ENCODE data around the gene TMEM109.
"Not testable (repeated sequence)": the region's sequence is repeated elsewhere in the genome, so short reads cannot be mapped to it uniquely, and the experiment has no call there.

The TMEM109 gene

DNA sequence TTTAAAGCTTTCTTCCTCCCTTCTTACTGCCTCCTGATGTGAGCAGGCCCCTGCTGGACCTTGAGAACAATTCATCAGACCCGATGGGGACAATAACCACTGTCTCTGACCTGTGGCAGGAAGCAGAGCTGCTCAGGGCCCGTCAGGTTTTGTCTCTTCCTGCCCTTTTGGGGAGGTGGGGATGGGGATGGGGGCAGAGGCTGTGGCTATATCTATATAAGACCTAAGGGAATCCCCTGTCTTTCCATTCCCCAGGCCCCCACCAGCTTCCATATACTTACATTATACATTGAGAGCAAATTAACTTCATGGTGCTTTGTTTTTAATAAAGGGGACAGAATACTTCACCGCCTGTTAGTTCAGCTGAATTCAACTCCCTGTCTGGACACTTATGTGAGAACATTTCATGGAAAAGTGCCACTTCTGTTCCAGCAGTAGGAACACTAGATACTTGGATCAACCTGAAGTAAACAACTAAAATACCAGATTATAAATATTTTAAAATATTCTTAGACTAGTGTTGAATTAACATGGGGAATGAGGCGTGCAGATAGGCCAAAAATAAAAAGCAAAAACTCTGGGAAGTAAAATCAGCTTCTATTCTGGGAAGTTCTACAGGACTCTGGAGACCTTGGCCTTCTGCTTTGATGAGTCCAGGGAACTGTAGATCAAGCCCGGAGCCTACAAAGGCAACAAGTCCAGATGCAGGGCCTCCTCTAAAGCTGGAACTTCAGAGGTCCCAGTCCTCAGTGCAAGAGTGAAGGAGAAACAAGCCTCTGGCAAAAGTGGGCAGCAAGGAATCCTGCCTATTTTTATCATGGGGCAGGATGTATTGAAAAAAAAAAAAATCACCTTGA lies 35.5 kb upstream of the TMEM109 start:
- DNase-seq (ENCODE audit: low read depth): no peak

DNA sequence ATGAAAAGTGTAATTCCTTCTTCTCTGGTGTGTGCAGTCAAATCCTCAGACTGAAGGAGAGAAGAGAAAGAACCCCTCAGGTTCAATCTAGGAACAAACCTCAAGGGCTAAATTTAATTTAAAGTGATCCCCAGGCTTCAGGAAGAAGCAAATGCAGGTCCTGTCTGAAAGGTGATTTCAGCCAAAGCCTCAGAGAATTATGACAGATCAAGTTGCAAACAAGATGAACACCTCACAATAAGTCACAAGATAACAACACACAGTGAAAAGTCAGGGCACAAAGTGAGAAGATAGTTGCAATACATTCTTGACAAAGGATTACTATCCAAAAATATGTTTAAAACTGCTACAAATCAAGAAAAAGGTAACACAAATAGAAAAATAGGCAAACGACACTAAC lies 34.9 kb upstream of the TMEM109 start:
- no peak for DNase-seq (ENCODE audit: low read depth)

DNA sequence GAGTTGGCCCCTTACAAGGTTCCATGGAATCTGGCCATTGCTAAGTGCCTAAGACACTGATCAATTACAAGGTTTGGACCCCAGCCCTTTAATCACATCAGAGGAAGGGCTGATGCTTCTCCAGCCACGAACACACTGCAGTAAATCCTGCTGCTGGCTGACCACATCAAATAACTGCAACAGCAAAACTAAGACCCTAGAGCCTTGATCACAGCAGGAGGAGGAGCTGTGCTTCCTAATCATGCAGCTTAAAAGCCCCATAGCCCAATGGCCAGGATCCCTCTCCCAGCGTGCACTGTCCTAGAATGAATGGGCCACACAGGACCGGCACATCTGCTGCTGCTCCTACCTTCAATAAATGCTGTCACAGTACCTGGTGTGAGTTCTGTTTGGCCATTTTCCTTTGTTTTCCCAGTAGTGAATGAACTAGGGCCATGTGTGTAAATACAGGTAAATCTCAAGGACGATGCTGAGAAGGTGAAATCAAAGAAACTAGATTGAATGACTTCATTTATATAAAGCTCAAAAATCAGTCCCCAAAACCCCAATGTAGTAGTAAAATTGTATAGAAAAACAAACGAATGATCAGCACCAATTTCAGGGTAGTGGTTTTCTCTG lies 33.9 kb upstream of the TMEM109 start:
- DNase-seq (ENCODE audit: low read depth): no peak

DNA sequence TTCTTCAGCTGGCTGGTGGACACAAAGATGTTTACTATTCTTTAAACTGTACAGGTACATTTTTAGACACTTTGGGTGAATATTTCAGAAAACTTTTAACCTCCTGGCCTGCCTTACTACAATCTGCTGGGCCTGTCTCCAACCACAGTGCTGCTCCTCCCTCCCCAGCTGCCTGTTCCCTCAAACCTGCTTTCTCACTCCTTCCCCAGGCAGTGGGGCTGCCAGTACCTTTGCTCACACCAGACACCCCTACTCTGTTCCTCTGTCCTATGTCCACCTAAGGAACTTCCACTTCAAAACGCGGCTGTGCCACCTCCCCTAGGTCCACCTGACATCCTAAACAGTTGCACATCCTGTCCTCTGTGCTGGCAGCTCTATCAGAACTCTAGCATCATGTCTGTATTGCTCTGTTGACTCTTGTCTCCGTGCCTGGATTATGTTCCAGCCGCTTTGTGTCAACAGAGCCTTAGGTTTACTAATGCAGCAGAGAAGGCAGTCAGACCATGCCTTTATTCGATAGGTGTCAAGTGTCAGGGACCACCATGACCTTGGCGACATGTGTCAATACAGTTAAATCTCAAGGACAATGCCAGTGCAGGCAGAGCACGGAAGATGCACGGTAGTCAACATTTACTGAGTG lies 33.2 kb upstream of the TMEM109 start:
- no peak for DNase-seq (ENCODE audit: low read depth)

DNA sequence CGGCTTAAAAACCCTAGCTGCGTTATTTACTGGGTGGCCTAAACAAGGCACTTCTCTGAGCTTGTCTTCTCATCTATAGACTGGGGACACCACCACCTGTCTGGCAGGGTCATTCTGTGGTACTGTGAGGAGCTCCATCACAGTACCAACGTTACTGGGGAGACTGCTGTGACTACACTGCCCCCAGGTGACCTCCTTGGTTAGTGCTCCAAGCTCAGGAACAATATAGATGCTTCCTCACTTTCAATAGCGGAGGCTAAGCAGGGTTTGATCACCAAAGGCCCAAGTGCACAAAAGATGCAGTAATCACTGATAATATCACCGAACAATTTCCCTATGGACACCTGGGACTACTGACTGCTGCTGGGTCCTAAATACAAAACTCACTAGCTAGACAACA lies 26.4 kb upstream of the TMEM109 start:
- peak; percentile 20 for DNase-seq (ENCODE audit: low read depth)

DNA sequence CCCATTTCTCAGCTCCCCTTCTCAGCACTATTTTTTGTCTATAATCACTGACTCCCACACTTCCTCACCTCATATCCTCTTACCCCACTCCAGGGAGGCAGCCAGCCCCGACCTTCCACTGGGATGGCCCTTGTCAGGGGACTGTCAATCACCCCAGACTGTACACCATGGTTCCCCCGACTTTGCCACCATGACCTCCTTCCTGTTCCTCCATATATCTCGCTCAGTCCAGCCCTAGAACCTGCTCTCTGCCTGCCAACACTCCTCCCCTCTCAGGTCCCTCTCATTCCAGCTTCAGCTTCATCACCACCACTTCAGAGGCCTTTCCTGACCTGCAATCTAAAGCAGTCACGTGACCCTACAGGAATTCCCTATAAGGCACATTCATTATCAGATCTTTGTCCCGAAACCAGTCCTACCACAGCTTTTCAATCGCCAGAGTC lies 24.1 kb upstream of the TMEM109 start:
- DNase-seq (ENCODE audit: low read depth): no peak

DNA sequence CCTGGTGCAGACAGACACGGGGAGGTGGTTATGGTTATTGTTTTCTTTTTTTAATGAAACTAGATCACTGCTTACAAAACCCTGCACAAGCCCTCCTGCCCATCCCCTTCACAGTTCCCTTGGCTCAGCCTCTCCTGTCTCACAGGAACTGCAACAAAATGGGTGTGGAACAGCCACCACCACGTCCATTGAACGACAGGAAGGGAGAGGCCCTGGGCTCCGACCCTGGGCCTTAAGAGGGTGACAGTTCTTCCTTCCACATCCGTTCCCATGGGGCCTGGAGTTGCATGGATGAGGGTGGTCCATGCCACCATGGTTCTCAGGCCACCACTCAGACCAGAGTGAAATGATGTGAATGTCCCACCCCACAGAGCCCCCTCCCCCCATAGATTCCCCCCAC lies 23.3 kb upstream of the TMEM109 start:
- no peak for DNase-seq (ENCODE audit: low read depth)

DNA sequence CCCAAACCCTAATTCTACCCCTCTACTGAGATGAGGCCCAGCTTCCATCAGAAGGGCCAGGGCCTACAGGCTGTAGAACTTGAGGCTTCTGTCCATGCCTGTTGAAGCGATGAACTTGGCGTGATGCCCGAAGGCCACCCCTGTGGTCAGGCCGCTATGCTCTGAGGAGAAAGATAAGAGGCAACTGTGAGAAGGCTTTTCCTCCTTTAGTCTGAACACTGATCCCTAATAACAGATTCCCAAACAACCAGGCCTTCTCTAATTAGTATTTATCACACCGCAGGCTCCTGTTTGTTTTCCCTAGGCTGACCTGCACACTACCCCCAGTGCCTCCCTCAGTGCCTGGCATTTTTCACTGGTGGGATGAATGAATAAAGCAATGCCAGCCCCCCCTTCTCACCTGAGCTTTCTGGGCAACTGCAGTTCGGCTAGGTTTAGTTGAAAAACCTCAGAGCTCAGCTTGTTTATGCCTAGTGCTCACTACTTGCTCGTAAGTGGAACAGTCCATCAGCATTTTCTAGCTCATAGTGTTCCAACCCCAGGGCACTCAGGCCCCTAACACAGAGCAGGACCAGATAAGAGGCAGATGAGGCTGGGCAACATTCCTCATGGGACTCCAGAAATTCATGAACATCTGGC lies 22.7 kb upstream of the TMEM109 start:
- no peak for DNase-seq (ENCODE audit: low read depth)

DNA sequence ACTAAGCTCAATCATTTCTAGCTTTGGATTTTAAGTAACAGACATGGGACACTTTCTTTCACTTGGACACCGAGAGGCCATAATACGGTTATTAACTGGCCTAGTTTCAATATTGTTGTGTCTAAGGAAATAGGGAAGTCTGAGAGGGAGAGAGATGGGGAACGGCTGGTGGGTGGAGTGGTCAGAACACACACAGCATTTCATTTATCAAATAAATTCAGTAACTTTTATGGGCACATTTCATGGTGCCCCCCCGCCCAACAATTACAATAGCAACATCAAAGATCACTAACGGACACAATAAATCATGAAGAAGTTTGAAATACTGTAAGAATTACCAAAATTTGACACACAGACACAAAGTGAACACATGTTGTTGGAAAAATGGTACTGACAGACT lies 18.3 kb upstream of the TMEM109 start:
- no peak for DNase-seq (ENCODE audit: low read depth)

DNA sequence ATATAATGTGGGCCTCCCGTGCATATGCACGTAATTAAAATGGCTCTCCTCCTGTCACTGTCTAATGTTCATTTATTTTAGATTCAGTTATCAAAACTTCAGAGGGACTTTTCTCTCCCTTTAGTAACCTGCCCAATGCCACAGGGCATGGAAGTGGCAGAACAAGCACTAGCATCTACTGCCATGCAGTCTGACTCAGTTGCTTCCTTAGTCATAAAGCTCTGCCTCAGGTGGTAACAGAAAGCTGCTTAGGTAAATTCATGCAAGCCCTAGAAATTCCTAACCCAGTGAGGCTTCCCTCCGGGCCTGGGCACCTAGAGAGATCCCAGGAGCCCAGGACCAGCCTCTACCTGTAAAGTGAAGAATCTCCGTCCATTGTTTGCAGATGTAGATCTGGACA lies 16.5 kb upstream of the TMEM109 start:
- DNase-seq (ENCODE audit: low read depth): no peak

DNA sequence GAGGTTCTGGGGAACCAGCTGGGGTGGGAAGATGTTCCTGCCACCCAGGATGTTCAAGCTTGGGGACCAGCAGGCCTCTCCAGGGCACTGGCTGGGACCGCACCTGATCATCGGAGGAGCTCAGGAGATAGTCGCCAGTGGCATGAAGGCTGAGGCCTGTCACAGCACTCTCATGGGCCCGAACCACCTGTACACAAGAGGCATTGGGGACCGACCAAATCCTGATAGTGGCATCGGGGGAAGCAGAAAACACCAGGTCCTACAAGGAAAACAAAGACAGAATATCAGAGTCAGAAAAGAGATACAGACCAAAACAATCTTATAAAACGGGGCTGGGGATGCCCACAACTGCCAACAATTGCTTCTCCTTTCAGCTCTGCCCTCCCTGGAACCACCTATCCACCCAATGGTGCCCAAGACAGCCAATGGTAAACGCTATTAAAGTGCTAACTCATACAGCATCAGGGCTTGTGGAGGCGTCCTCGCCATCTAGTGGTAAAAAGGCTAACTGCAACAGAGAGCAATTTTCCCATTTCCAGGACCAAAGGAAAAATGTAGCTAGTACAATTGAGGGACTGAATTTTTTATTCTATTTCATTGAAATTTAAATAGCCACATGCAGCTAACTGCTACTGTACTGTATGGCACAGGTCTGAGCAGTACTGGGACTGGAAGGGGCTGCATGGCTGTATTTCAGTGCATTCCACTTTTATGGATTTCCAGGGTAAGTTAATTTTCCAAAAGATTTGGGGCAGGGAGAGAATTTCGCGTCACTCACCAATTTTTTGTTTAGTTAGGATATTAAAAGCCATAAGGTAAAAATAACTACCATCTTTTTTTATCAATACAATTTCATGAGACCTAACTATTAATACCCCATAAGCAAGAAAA lies 14.7 kb upstream of the TMEM109 start:
- no peak for DNase-seq (ENCODE audit: low read depth)

DNA sequence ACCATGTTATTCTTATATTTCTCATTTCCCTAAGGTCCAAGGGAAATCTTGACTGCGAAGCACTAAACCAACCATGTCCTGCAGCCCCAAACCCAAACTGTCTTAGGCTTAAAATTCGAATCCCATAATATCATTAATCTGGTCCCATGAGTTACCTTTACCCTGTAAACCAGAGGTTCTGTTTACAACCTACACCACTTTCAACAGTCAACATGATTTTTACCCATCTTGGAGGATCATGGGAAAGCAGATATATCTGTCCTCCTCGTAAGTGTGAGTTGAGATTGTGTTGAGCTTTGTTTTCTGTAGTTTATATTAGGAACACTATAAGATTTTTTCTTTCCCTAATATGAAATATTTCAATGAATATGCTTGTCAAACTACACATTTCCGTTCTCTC lies 14.0 kb upstream of the TMEM109 start:
- no peak for DNase-seq (ENCODE audit: low read depth)

DNA sequence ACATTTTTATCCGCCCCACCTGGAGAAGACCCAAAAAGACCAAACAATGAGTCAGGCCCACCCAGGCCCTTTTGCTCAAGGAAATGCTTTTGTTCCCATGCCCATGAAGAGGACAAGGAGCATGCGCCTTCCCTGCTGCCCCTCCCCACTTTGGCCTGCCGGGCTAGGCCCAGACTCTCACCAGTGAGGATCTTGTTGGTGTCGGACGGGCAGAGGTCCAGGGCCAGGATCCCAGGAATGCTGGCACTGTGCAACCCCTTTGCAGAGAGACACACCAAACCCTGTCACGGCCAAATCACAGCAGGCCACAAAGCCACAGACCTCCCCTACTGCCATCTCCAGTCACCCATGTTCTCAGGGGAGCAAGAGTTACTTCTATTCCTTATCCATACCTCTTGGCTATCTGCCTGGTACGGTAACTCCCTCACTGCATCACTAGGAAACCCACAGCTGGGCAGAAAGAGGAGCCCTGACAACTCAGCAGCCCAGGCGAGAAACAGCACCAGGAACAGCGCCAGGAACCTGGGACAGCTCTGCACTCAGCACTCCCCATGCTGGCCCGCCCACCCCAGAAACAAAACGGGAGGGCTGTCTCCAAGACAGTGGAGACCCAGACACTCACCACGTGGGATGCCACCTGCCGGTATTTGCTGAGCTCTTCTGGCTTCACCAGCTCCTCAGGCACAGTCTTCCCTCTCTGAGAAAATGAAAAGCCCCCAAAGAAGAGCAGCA lies 13.1 kb upstream of the TMEM109 start:
- DNase-seq (ENCODE audit: low read depth): no peak

DNA sequence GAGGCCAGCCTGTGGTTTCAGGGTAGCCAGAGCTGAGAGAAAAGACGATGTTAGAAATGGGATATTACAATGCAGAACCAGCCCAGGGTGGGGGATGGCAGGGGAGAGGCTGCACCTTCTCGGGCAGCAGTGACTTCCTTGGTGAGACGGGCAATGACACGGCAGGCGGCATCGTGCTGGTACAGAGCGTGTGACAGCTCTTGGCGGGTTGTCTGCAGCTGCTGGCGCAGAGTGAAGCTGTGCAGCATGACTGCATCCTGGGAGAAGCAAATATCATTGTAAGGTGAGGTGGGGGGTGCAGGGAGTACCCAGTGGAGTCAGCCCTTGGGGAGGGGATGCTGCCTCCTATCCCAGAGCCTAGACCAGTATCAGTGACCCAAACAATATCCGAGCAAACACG lies 11.3 kb upstream of the TMEM109 start:
- DNase-seq (ENCODE audit: low read depth): no peak

DNA sequence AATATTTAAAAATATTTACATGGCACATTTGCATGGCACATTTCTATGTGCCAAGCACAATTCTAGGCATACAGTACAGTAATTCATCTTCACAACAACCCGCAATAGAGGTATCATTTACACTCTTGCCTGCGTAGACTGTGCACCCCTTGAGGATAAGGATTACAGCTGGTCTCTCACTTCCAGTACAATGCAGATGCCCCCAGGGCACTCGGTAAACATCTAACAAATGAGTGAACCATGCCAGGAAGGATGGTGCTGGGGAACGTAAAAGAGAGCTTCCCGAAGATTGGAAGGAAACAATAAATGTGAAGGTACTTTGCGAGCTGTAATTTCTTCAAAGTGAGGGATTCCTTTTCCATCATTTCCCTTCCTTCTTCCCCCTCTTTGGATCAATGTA lies 8.9 kb upstream of the TMEM109 start:
- DNase-seq (ENCODE audit: low read depth): no peak

DNA sequence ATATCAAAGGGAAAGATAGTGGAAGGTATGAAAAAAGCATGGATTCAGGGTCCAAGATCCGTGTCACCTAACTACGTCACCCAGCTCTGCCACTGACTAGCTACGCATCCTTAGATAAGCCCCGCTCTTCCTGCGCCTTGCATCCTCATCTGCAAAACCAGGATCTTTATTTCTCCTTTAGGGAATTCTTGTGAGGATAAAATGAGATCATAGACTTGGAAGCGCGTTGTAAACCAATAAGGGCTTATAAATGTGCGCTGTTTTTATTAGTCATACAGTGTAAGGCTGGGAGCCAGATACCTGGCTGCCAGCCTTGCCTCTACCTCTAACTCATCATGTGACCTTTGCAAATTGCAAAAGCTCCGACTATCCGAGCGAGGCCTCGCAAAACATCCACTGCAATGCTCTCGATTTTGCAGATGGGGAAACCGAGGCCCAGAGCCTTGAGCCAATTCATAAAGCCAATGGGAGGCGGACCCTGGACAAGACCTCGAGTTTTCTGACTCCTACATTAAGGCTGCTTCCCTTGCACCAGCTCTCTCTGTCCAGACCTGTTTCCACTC lies 8.3 kb upstream of the TMEM109 start:
- no peak for DNase-seq (ENCODE audit: low read depth)

DNA sequence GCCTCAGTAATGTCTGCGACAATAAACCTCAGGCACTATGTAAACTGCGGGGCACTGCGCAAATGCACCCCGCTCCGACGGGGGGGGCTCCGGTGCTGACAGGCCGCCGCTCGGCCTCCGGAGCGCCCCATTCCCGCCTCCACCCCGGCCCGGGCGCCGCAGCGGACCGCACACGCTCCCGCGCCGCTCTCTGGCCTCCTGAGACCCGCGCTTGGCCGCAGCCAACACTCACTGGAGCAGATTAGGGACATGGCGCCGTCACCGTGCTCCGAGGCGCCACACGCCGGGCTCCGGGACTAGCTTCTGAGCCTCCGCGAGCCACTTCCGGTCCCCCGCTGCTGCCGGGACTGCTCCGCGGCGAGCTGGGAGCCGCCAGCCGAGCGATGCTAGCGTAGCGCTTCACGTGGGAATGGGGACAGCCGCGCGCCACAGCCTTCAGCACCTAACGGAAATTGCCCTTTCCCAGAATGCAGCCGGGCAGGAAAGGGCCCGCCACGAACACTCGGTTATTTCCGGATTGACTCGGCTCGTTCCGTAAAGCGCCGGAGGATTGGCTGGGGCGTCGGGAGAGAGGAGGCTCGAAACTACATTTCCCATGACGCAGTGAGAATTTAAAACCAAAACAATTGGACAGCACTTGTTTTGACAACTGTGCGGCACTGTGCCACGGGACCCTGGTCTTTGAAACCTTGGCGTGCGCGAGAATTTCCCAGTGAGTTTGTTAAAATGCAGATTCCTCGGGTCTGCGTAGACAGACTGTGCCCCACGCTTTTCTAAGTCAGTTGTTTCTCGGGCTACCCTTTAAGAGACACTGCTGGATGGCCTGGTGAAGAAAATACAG lies 7.6 kb upstream of the TMEM109 start, which contains the start of gene PRPF19:
PRPF19 (minus strand) TSS at position 454 of the 841 bp plus-strand sequence; CDS start at position 251, 203 bp downstream.
- peak; percentile 97 for DNase-seq (ENCODE audit: low read depth)

DNA sequence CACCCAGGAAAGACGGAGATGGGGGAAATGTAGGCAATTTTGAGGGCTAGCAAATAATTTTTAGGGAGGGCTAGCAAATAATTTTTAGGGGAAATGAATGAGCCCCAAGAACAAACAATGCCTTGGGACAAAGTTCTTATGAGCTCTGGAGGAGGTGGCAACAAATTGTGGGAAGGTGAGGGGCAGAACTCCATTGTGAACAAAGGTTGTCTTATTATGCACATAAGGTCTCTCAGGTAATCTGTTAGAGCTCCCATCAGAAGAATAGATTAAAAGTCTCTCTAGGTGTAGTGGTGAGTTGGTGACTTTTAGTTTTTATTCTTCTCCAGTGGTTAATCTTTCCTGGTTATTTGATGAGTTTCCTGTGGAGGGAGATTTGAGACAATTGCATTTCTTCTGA lies 5.2 kb upstream of the TMEM109 start:
- DNase-seq (ENCODE audit: low read depth): no peak

DNA sequence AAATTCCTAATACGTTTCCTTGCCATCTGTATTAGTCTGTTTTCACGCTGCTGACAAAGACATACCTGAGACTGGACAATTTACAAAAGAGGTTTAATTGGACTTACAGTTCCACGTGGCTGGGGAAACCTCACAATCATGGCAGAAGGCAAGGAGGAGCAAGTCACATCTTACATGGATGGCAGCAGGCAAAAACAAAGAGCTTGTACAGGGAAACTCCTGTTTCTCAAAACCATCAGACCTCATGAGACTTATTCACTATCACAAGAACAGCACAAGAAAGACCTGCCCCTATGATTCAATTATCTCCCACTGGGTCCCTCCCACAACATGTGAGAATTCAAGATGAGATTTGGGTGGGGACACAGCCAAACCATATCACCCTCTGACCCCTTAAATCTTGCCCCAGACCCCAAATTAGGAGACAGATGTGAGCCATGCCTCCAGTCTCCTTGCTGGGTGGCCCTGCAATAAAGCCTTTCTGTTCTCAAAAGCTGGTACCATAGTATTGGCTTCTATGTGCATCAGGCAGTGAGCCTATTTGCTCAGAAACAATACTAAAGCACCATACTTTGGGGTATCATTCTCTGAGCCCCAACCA lies 4.2 kb upstream of the TMEM109 start:
- not testable (repeated sequence) for DNase-seq (ENCODE audit: low read depth)

Measured in activated T-cell treated with anti-CD3 and anti-CD28 coated beads for 48 hours (primary cell).